Subcutaneous adipose tissue (tissue), 4 donors: ENCODE results near the gene LLGL2. TPM values are rescaled to one million over a fixed set of nuclear protein-coding genes. Genes with fewer than 3 reads are reported as not detected.

Experiments used
- CTCF ChIP-seq: fragments of 450-650 bp; IDR thresholded peaks from one replicate; pipeline ENCODE4 v1.5.1; 2016; ENCODE audit warnings: low read depth, mild to moderate bottlenecking, control low read depth, antibody characterized with exemption, moderate library complexity
- total RNA-seq, 4 donors: library from RNA; depleted of rRNA; stranded (reverse); fragments of >200 nt; gene quantifications; one replicate each; pipeline ENCODE4 v1.1.0, GENCODE V29; 2016

LLGL2 gene
- total RNA-seq, 4 donors from 2014 or later = 2.0 to 7.3 (median 3.5) TPM

- no peak for TF ChIP-seq CTCF
Observed at GRCh38 chr17:75575728-75576127, 50.2 kb downstream of the LLGL2 start.

GRCh38 chr17:75576661-75577060 is 51.2 kb downstream of the LLGL2 start:
- no peak for TF ChIP-seq CTCF

- no peak for TF ChIP-seq CTCF
Observed at GRCh38 chr17:75584849-75585175, 59.3 kb downstream of the LLGL2 start.

GRCh38 chr17:75587675-75588595 is 62.4 kb downstream of the LLGL2 start, which contains the start of gene MYO15B:
Gene MYO15B, plus strand, starts transcription at chr17:75587800. Its CDS starts 258 bp downstream, at chr17:75588058.
- no peak for TF ChIP-seq CTCF

GRCh38 chr17:75588596-75589011 is 63.1 kb downstream of the LLGL2 start:
- no peak for TF ChIP-seq CTCF

- no peak for TF ChIP-seq CTCF
Observed at GRCh38 chr17:75589012-75589918, 63.8 kb downstream of the LLGL2 start.

GRCh38 chr17:75589919-75590303 is 64.4 kb downstream of the LLGL2 start:
- no peak for TF ChIP-seq CTCF
